HG02973 (cell line): ENCODE data around the gene PIK3R4.
A peak's percentile ranks its signal among the peaks of the same experiment; 100 is the strongest.

Source experiments
- ATAC-seq: cut with Tn5 transposase; IDR thresholded peaks from one replicate; pipeline ENCODE4 v1.9.1; 2021; ENCODE audit warnings: moderate library complexity; ENCODE audit not compliant: unreplicated experiment

The PIK3R4 gene

GRCh38 chr3:130746246-130747039 is at the start of gene PIK3R4:
TSS of gene PIK3R4 (minus strand) at chr3:130746829. CDS start at chr3:130745218, 1,611 bp downstream.
- ATAC-seq = peak; percentile 90

- no peak for ATAC-seq
These were observed 48.8 kb upstream of the PIK3R4 start for GRCh38 chr3:130795396-130795795.

- no peak for ATAC-seq
These were observed 45.6 kb upstream of the PIK3R4 start for GRCh38 chr3:130792246-130792645.

- no peak for ATAC-seq
These were observed 43.2 kb upstream of the PIK3R4 start for GRCh38 chr3:130789782-130790322.

GRCh38 chr3:130787422-130788068 is 40.9 kb upstream of the PIK3R4 start:
- ATAC-seq = no peak

- no peak for ATAC-seq
These were observed 39.7 kb upstream of the PIK3R4 start for GRCh38 chr3:130786306-130786705.

- ATAC-seq = no peak
These were observed 37.0 kb upstream of the PIK3R4 start for GRCh38 chr3:130783629-130784028.

- peak; percentile 37 for ATAC-seq
These were observed 32.9 kb upstream of the PIK3R4 start for GRCh38 chr3:130779486-130779885.

GRCh38 chr3:130779031-130779430 is 32.4 kb upstream of the PIK3R4 start:
- ATAC-seq = peak; percentile 96

- ATAC-seq = no peak
These were observed 26.7 kb upstream of the PIK3R4 start for GRCh38 chr3:130773366-130773765.

- no peak for ATAC-seq
These were observed 25.5 kb upstream of the PIK3R4 start for GRCh38 chr3:130772129-130772528.

GRCh38 chr3:130770644-130771043 is 24.0 kb upstream of the PIK3R4 start:
- ATAC-seq = no peak

- ATAC-seq = no peak
These were observed 15.2 kb upstream of the PIK3R4 start for GRCh38 chr3:130761730-130762311.

GRCh38 chr3:130760922-130761321 is 14.3 kb upstream of the PIK3R4 start:
- no peak for ATAC-seq

- no peak for ATAC-seq
These were observed 13.2 kb upstream of the PIK3R4 start for GRCh38 chr3:130759692-130760338.

GRCh38 chr3:130758624-130759369 is 12.2 kb upstream of the PIK3R4 start:
- ATAC-seq = no peak

GRCh38 chr3:130757611-130758150 is 11.1 kb upstream of the PIK3R4 start:
- ATAC-seq = no peak

GRCh38 chr3:130755666-130756065 is 9.0 kb upstream of the PIK3R4 start:
- no peak for ATAC-seq

GRCh38 chr3:130748981-130749380 is 2.4 kb upstream of the PIK3R4 start:
- no peak for ATAC-seq

- no peak for ATAC-seq
These were observed 1.8 kb upstream of the PIK3R4 start for GRCh38 chr3:130748467-130748861.
